Lower leg skin (tissue), 4 donors: ENCODE measurements around the gene ACAP1. TPM values are rescaled to one million over a fixed set of nuclear protein-coding genes. Genes with fewer than 3 reads are reported as not detected.

Experiments used
- DNase-seq, 2 donors: peaks; one replicate each; pipeline ENCODE4 v3.0.0-alpha.2; 2019; ENCODE audit warnings: low spot score in 2 of 2
- H3K4me3 ChIP-seq: fragments of 200-600 bp; sonication (generic); 2 replicates; pipeline ENCODE4 v1.5.1; 2017; ENCODE audit warnings: mild to moderate bottlenecking, low read depth; ENCODE audit not compliant: poor library complexity, severe bottlenecking
- CTCF ChIP-seq, 3 donors: fragments of 450-650 bp; IDR thresholded peaks; one replicate each; pipeline ENCODE4 v1.5.1; 2016; ENCODE audit warnings: antibody characterized with exemption in 3 of 3, mild to moderate bottlenecking in 3 of 3, moderate library complexity in 2 of 3
- POLR2A ChIP-seq, 2 donors: fragments of 450-650 bp; IDR thresholded peaks; one replicate each; pipeline ENCODE4 v1.6.1; 2016 to 2017; ENCODE audit warnings: antibody characterized with exemption in 2 of 2, mild to moderate bottlenecking in 1 of 2, moderate library complexity in 1 of 2
- WGBS, 2 donors: methylation state at CpG; one replicate each; pipeline ENCODE4 v1.1.5; 2018; 5-methylcytosine and 5-hydroxymethylcytosine counted together
- intact Hi-C: fragments of 100-400 bp; cut with DNase I; formaldehyde crosslinking; loops from one replicate; pipeline ENCODE4 v1.15.0; 2023; ENCODE audit warnings: low total_unique reads
- total RNA-seq, 4 donors: library from RNA; depleted of rRNA; stranded (reverse); fragments of >200 nt; gene quantifications; one replicate each; pipeline ENCODE4 v1.1.0, GENCODE V29; 2016

ACAP1 gene
- total RNA-seq, 4 donors from 2014 or later = 2.9 to 5.6 (median 3.8) TPM

DNA sequence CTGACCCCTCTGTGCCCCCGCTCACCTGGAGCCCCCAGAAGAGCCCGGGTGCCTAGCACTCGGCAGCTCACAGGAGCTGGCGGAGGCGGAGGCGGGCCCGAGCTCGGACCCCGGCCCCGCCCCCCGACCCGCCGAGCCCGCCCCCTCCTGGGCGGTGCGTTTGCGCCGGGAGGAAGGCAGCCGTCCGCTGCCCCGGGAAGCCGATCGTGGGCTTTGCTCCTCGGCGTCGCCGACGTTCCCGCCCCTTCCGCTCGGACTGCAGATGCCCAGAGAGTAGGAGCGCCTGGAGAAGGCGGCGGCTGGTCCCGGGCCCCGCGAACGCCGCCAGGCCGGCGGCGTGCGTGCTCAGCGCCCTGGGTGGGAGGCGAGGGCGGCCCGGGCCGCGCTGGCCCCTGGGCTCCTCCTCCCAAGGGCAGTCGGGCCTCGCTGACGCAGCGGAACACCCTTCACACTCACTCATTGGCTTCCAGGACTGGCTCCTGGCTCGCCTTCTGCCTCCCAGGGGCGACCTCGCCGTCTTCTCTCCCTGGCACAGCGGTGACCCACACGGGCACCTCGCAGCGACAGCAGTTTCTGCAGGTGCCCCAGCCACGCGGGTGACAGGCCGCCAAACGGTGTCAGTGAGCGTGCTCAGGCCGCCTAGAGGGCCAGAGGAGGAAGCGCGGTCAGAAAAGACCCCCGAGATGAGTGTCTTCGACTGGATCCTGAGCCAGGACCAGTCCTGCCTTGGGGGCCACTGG is 58.3 kb downstream of the ACAP1 start, which contains the start of gene PLSCR3:
Gene PLSCR3 (minus strand): TSS at position 74 of the 740 bp plus-strand sequence. CDS start 415 bp downstream, outside the sequence.
- H3K4me3 ChIP-seq = peak within 1 kb of the TSS; percentile 61
- intact Hi-C loops = no loop called here
- WGBS, 2 donors = 0 to 2% methylated on average over 21 of the region's 71 CpGs
- peak in 1 of 2 donors; percentile 89 for TF ChIP-seq POLR2A (IDR thresholded peaks at IDR 0.05)
- TF ChIP-seq CTCF (IDR thresholded peaks at IDR 0.05) = no peak
- peak; percentile 73 to 97 for DNase-seq

- no peak overlapping the region for H3K4me3 ChIP-seq
- 90 to 94% methylated on average over 4 of the region's 4 CpGs for WGBS, 2 donors
- TF ChIP-seq CTCF (IDR thresholded peaks at IDR 0.05) = no peak
- TF ChIP-seq POLR2A (IDR thresholded peaks at IDR 0.05) = no peak
- DNase-seq = no peak
- intact Hi-C loops = no loop called here
These were observed 59.8 kb downstream of the ACAP1 start for GRCh38 chr17:7396147-7396546.

- no peak overlapping the region for H3K4me3 ChIP-seq
- DNase-seq = no peak
- no peak for TF ChIP-seq POLR2A (IDR thresholded peaks at IDR 0.05)
- TF ChIP-seq CTCF (IDR thresholded peaks at IDR 0.05) = no peak
- WGBS, 2 donors = 87 to 89% methylated on average over 2 of the region's 2 CpGs
- intact Hi-C loops = no loop called here
These were observed 62.3 kb downstream of the ACAP1 start for GRCh38 chr17:7398612-7399011.

Other genes with a start within 250 kb of the ACAP1 start
- gene ASGR2, start 221.7 kb upstream of the ACAP1 start, total RNA-seq = 10 to 100 TPM in 1 of 4 donors, 1 to 10 TPM in 3; 6.7 to 10.1 (median 8.7) TPM
- gene ASGR1, start 157.2 kb upstream of the ACAP1 start, total RNA-seq = 1 to 10 TPM; 1.3 to 6.6 (median 4.2) TPM
- 1 to 10 TPM; 2.7 to 7.7 (median 4.7) TPM for gene DLG4, start 116.7 kb upstream of the ACAP1 start, total RNA-seq
- 1,000 to 10,000 TPM in 1 of 4 donors, 100 to 1,000 TPM in 3; 703 to 1,179 (median 863) TPM for gene ACADVL, start 116.6 kb upstream of the ACAP1 start, total RNA-seq
- 10 to 100 TPM; 51.7 to 87.5 (median 67.8) TPM for gene DVL2, start 102.0 kb upstream of the ACAP1 start, total RNA-seq
- gene PHF23, start 97.1 kb upstream of the ACAP1 start, total RNA-seq = 10 to 100 TPM; 23.4 to 32.5 (median 27.9) TPM
- 100 to 1,000 TPM; 253 to 667 (median 538) TPM for gene GABARAP, start 94.1 kb upstream of the ACAP1 start, total RNA-seq
- gene CTDNEP1, start 84.8 kb upstream of the ACAP1 start, total RNA-seq = 10 to 100 TPM; 55.3 to 79.2 (median 70.4) TPM
- 10 to 100 TPM; 10.8 to 20.6 (median 17.1) TPM for gene ELP5, start 84.3 kb upstream of the ACAP1 start, total RNA-seq
- 10 to 100 TPM in 3 of 4 donors, 1 to 10 TPM in 1; 6.7 to 25.6 (median 14.4) TPM for gene CLDN7, start 74.1 kb upstream of the ACAP1 start, total RNA-seq
- 10 to 100 TPM in 2 of 4 donors, 1 to 10 TPM in 2; 4.3 to 13.6 (median 8.4) TPM for gene SLC2A4, start 54.8 kb upstream of the ACAP1 start, total RNA-seq
- gene YBX2, start 41.9 kb upstream of the ACAP1 start, total RNA-seq = 1 to 10 TPM in 3 of 4 donors, under 1 TPM in 1; 0.17 to 8.0 (median 2.4) TPM
- gene EIF5A, start 28.9 kb upstream of the ACAP1 start, total RNA-seq = 100 to 1,000 TPM; 203 to 261 (median 221) TPM
- 10 to 100 TPM; 48.8 to 93.6 (median 79.3) TPM for gene GPS2, start 21.2 kb upstream of the ACAP1 start, total RNA-seq
- gene NEURL4, start 7.2 kb upstream of the ACAP1 start, total RNA-seq = 10 to 100 TPM; 13.3 to 44.8 (median 22.3) TPM
- gene KCTD11, start 15.6 kb downstream of the ACAP1 start, total RNA-seq = 10 to 100 TPM; 30.3 to 65.4 (median 42.8) TPM
- not detected for gene TMEM95, start 18.6 kb downstream of the ACAP1 start, total RNA-seq
- 10 to 100 TPM; 13.0 to 25.4 (median 19.7) TPM for gene TNK1, start 44.6 kb downstream of the ACAP1 start, total RNA-seq
- 10 to 100 TPM; 21.6 to 38.1 (median 24.5) TPM for gene PLSCR3, start 58.0 kb downstream of the ACAP1 start, total RNA-seq
- 10 to 100 TPM; 56.1 to 90.8 (median 65.5) TPM for gene TMEM256, start 67.6 kb downstream of the ACAP1 start, total RNA-seq
- gene NLGN2, start 71.3 kb downstream of the ACAP1 start, total RNA-seq = 1 to 10 TPM; 5.5 to 9.6 (median 6.4) TPM
- gene SPEM1, start 83.8 kb downstream of the ACAP1 start, total RNA-seq = not detected
- gene SPEM2, start 89.1 kb downstream of the ACAP1 start, total RNA-seq = not detected
- gene SPEM3, start 92.3 kb downstream of the ACAP1 start, total RNA-seq = not detected
- 10 to 100 TPM; 15.5 to 23.2 (median 22.1) TPM for gene TMEM102, start 98.9 kb downstream of the ACAP1 start, total RNA-seq
- gene FGF11, start 103.0 kb downstream of the ACAP1 start, total RNA-seq = 10 to 100 TPM; 12.5 to 15.0 (median 13.9) TPM
- gene CHRNB1, start 108.5 kb downstream of the ACAP1 start, total RNA-seq = 10 to 100 TPM in 3 of 4 donors, 1 to 10 TPM in 1; 7.8 to 16.0 (median 13.6) TPM
- 10 to 100 TPM; 40.4 to 52.3 (median 47.7) TPM for gene ZBTB4, start 143.1 kb downstream of the ACAP1 start, total RNA-seq
- gene SLC35G6, start 144.9 kb downstream of the ACAP1 start, total RNA-seq = not detected
- 100 to 1,000 TPM in 3 of 4 donors, 10 to 100 TPM in 1; 93.9 to 120 (median 110) TPM for gene POLR2A, start 147.8 kb downstream of the ACAP1 start, total RNA-seq
- 10 to 100 TPM in 3 of 4 donors, 1 to 10 TPM in 1; 9.9 to 31.7 (median 20.9) TPM for gene TNFSF12, start 212.5 kb downstream of the ACAP1 start, total RNA-seq
- gene TNFSF13, start 222.2 kb downstream of the ACAP1 start, total RNA-seq = 10 to 100 TPM in 3 of 4 donors, 1 to 10 TPM in 1; 7.6 to 30.6 (median 17.6) TPM
- gene SENP3, start 225.4 kb downstream of the ACAP1 start, total RNA-seq = 10 to 100 TPM; 39.5 to 53.0 (median 48.7) TPM
- gene CD68, start 243.1 kb downstream of the ACAP1 start, total RNA-seq = 10 to 100 TPM; 14.2 to 26.9 (median 16.2) TPM
- gene MPDU1, start 247.3 kb downstream of the ACAP1 start, total RNA-seq = 10 to 100 TPM; 30.4 to 97.7 (median 74.4) TPM